PFSK-1 (cell line): ENCODE data around the gene RYR3.

ENCODE experiments used
- FOXP2 ChIP-seq: optimal IDR thresholded peaks from 2 replicates; pipeline ENCODE3; 2011; ENCODE audit warnings: borderline replicate concordance, control low read depth, inconsistent platforms; ENCODE audit not compliant: insufficient read depth; ENCODE audit errors: extremely low read length, extremely low read depth
- POLR2AphosphoS5 ChIP-seq: IDR thresholded peaks from 2 replicates; pipeline ENCODE4 v1.6.1; 2012; ENCODE audit warnings: low read depth, mild to moderate bottlenecking, control low read depth, low read length, moderate library complexity
- SIN3A ChIP-seq: IDR thresholded peaks from 2 replicates; pipeline ENCODE4 v1.6.1; 2012; ENCODE audit warnings: mild to moderate bottlenecking, low read length, moderate library complexity, borderline replicate concordance; ENCODE audit not compliant: insufficient read depth
- TAF1 ChIP-seq: IDR thresholded peaks from 2 replicates; pipeline ENCODE4 v1.6.1; 2012; ENCODE audit warnings: low read length, control low read depth, borderline replicate concordance; ENCODE audit not compliant: insufficient read depth
- TF ChIP-seq, protein P1 (sequence below), 2 experiments: IDR thresholded peaks; 2 replicates each; pipeline versions ENCODE4 v1.6.1 to v1.8.0; 2011 to 2012; ENCODE audit warnings: low read depth in 2 of 2, low read length in 2 of 2, control low read depth in 1 of 2, inconsistent platforms in 1 of 2, mild to moderate bottlenecking in 1 of 2, moderate library complexity in 1 of 2; ENCODE audit not compliant: insufficient read depth in 1 of 2

RYR3 gene

DNA sequence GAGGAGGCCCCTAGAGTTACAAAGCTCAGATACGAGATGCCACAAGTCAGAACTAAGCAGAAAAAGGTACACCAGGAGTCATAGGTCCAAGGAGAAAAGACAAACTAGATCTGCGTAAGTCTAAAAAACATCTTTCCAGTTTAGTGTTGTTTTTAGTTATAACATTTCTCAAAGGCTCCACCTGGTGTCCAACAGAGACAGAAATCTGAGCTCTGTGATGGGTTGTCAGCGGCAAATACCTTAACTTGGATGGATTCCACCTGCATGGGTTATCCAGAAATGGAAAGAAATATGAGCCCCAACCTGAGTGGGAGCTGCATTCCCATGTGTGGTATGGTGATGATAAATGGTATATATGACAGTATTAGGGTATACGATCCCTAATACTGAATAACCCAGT, 418.9 kb downstream of the RYR3 start:
- no peak for TF ChIP-seq FOXP2
- TF ChIP-seq, protein P1, sequence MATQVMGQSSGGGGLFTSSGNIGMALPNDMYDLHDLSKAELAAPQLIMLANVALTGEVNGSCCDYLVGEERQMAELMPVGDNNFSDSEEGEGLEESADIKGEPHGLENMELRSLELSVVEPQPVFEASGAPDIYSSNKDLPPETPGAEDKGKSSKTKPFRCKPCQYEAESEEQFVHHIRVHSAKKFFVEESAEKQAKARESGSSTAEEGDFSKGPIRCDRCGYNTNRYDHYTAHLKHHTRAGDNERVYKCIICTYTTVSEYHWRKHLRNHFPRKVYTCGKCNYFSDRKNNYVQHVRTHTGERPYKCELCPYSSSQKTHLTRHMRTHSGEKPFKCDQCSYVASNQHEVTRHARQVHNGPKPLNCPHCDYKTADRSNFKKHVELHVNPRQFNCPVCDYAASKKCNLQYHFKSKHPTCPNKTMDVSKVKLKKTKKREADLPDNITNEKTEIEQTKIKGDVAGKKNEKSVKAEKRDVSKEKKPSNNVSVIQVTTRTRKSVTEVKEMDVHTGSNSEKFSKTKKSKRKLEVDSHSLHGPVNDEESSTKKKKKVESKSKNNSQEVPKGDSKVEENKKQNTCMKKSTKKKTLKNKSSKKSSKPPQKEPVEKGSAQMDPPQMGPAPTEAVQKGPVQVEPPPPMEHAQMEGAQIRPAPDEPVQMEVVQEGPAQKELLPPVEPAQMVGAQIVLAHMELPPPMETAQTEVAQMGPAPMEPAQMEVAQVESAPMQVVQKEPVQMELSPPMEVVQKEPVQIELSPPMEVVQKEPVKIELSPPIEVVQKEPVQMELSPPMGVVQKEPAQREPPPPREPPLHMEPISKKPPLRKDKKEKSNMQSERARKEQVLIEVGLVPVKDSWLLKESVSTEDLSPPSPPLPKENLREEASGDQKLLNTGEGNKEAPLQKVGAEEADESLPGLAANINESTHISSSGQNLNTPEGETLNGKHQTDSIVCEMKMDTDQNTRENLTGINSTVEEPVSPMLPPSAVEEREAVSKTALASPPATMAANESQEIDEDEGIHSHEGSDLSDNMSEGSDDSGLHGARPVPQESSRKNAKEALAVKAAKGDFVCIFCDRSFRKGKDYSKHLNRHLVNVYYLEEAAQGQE (IDR thresholded peaks at IDR 0.05; ENCODE audit: insufficient read depth in 1 of 2, low read depth in 2 of 2, low read length in 2 of 2) = no peak
- no peak for TF ChIP-seq POLR2AphosphoS5
- TF ChIP-seq SIN3A = no peak
- TF ChIP-seq TAF1 = no peak

DNA sequence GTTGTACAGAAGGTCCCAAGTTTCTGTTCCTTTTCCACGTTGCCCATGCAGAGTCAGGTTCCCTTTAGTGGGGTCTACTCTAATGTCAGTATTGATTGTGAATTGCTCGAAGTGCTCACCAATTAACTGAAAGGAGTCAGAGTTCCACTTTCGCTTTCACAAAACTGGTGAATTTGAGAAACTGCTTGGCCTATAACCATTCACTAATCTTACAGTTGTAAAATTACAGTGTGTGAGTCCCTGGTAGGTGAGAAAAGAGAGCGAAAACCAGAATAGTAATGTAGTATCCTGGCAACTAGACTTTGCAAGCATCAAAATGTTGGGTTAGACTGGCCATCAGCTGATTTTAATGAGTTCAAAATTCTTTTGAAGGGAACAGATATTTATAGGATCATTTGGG, 420.0 kb downstream of the RYR3 start:
- TF ChIP-seq TAF1 (no peak), POLR2AphosphoS5 (no peak), FOXP2 (no peak), SIN3A (no peak)
- TF ChIP-seq, protein P1 (IDR thresholded peaks at IDR 0.05; ENCODE audit: insufficient read depth in 1 of 2, low read depth in 2 of 2, low read length in 2 of 2) = no peak

DNA sequence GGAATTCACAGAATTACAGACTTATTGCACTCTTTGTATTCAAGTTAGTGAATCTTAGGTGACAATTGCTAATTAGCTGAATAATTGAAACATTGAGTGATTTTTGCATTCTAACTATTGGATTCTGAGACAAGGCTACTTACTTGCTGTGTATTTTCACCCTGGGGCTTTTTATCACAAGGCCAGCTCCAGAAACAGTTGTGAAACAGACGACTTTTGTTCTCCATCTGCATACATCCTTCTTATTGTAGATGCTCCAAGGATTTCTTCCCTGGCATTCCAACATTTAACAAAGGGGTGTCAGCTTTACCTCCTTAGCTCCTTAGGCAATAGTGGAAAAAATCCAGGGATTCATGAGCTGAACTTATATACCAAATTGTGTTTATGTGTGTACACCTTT, 424.4 kb downstream of the RYR3 start:
- TF ChIP-seq FOXP2 (no peak), POLR2AphosphoS5 (no peak), TAF1 (no peak), SIN3A (no peak)
- TF ChIP-seq, protein P1 (IDR thresholded peaks at IDR 0.05; ENCODE audit: insufficient read depth in 1 of 2, low read depth in 2 of 2, low read length in 2 of 2) = no peak

DNA sequence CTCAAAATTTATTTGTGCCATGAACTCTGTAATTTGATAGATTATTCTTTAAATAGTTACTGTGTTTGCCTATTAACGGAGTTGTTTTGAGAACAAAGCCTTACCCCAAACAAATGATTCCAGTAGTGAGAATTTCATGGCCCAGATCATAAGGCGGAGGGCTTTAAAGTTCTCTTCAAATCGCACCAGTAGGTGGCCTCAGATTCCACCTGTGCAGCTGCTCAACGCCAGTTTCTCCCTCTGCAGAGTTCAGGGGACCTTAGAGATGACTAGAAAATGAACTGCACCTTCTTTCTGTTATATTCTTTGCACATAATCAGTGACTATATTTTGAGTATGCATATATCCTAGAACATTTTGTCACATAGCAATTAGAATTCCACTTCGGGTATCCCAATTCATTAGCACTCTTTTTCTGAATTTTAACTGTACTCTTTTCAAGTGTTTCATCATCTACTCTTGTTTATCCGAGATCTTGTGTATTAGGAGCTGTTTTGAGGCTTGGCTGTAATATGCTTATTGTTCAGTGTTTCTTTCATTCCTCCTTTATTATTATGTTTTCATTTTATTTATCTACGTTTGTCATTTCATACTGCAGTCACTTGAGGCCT, 425.0 kb downstream of the RYR3 start:
- TF ChIP-seq SIN3A (no peak), TAF1 (no peak), POLR2AphosphoS5 (no peak), FOXP2 (no peak)
- TF ChIP-seq, protein P1 (IDR thresholded peaks at IDR 0.05; ENCODE audit: insufficient read depth in 1 of 2, low read depth in 2 of 2, low read length in 2 of 2) = no peak
